A673 (cell line): ENCODE measurements around the gene LMBRD1. TPM values are rescaled to one million over a fixed set of nuclear protein-coding genes. Genes with fewer than 3 reads are reported as not detected.

Experiments used
- BruUV-seq: library from RNA; stranded (reverse); fragments of 400-500 nt; replicated peaks from 2 replicates; lab custom pipeline; 2021; lab: Mats Ljungman, UMichigan
- CTCF ChIA-PET: fragments of 300-600 bp; sonication (Branson Sonifier 250); formaldehyde crosslinking; loops from one replicate; lab custom pipeline; 2022; ENCODE audit warnings: antibody characterized with exemption; lab: Charles Lee
- POLR2A ChIA-PET: fragments of 300-600 bp; sonication (Branson Sonifier 250); formaldehyde crosslinking; loops from one replicate; lab custom pipeline; 2022; ENCODE audit warnings: antibody characterized with exemption; ENCODE audit not compliant: low non-redundant PET; lab: Charles Lee
- DNase-seq: peaks from one replicate; pipeline ENCODE4 v3.0.0-alpha.2; 2015; ENCODE audit warnings: low spot score
- H3K27ac ChIP-seq: fragments of 200-600 bp; sonication (generic); 2 replicates; pipeline ENCODE4 v1.5.1; 2016; ENCODE audit warnings: mixed run types, low read depth, mild to moderate bottlenecking, mixed read lengths, antibody characterized with exemption, low read length; ENCODE audit not compliant: poor library complexity, severe bottlenecking
- H3K27me3 ChIP-seq: fragments of 200-600 bp; sonication (generic); replicated peaks from 2 replicates; pipeline ENCODE4 v1.6.1; 2017; ENCODE audit warnings: mixed run types, low read depth, mild to moderate bottlenecking, mixed read lengths, antibody characterized with exemption, low read length; ENCODE audit not compliant: insufficient read depth, poor library complexity
- H3K36me3 ChIP-seq: fragments of 200-600 bp; sonication (generic); 2 replicates; pipeline ENCODE4 v1.6.1; 2016; ENCODE audit warnings: mixed run types, mild to moderate bottlenecking, mixed read lengths, antibody characterized with exemption, low read length; ENCODE audit not compliant: insufficient read depth, poor library complexity, severe bottlenecking
- H3K4me1 ChIP-seq: fragments of 200-600 bp; sonication (generic); 2 replicates; pipeline ENCODE4 v1.6.1; 2017; ENCODE audit warnings: mixed run types, mild to moderate bottlenecking, mixed read lengths, antibody characterized with exemption, low read length; ENCODE audit not compliant: insufficient read depth, poor library complexity, severe bottlenecking
- H3K4me3 ChIP-seq: fragments of 200-600 bp; sonication (generic); 2 replicates; pipeline ENCODE4 v1.5.1; 2016; ENCODE audit warnings: low read depth, mixed run types, mild to moderate bottlenecking, mixed read lengths, low read length; ENCODE audit not compliant: poor library complexity, severe bottlenecking
- H3K9me3 ChIP-seq: fragments of 200-600 bp; sonication (generic); 2 replicates; pipeline ENCODE4 v1.6.1; 2016; ENCODE audit warnings: mixed run types, low read depth, mild to moderate bottlenecking, mixed read lengths, antibody characterized with exemption, low read length; ENCODE audit not compliant: poor library complexity, severe bottlenecking
- EZH2 ChIP-seq: fragments of 200-600 bp; sonication (generic); IDR thresholded peaks from 2 replicates; pipeline ENCODE4 v1.6.1; 2017; ENCODE audit warnings: borderline replicate concordance, low read depth, mild to moderate bottlenecking, mixed read lengths, antibody characterized with exemption, low read length; ENCODE audit not compliant: poor library complexity, severe bottlenecking
- intact Hi-C: fragments of 100-400 bp; cut with micrococcal nuclease; formaldehyde crosslinking; loops from one replicate; pipeline ENCODE4 v1.10.0; 2022; ENCODE audit not compliant: unreplicated experiment
- total RNA-seq: library from RNA; stranded (reverse); gene quantifications from 2 replicates; pipeline ENCODE4 v1.2.3, GENCODE V29; 2021
- TF ChIP-seq, protein P1 (sequence below): fragments of 300-800, 200-600 bp; sonication (generic); conservative IDR thresholded peaks from 2 replicates; pipeline ENCODE4 v1.5.1; 2017; ENCODE audit warnings: low read depth, mild to moderate bottlenecking, antibody characterized with exemption, low read length, moderate library complexity, mixed read lengths

LMBRD1 gene
- total RNA-seq, 1 experiment from 2014 or later, result 19.8 TPM

DNA sequence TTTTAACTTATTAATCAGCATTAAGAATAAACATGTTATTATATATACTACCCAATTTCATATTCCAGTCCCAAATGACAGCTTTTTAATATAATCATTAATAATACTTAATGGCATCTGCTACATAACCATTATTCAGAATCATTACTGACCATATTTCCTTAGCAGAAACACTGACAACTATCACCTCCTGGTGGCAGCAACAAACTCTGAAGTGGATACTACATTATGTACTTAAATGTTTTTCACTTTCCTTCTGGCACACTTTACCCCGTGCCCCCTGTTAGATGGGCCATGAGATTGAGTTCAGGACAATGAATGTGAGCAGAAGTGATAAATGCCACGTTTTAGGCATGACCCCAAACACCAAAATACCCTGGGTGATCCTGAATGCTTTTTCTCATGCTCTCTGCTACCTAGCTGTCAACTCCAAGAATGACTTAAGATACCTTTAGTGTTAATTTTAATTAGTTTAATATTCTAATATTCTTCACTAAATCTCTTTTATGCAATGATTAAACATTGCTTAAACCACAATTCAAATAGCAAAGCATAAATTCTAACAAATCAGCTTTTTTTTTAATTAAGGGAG lies 77.1 kb downstream of the LMBRD1 start:
- peak; percentile 54 for DNase-seq
- Histone ChIP-seq H3K27ac (no peak overlapping the region), H3K27me3 (no peaks in the 10 kb centered on the region), H3K9me3 (no peaks in the 10 kb centered on the region), H3K4me1 (no peaks in the 10 kb centered on the region), H3K4me3 (no peak overlapping the region), H3K36me3 (no peaks in the 10 kb centered on the region)
- TF ChIP-seq EZH2, result no peak
- TF ChIP-seq, protein P1, sequence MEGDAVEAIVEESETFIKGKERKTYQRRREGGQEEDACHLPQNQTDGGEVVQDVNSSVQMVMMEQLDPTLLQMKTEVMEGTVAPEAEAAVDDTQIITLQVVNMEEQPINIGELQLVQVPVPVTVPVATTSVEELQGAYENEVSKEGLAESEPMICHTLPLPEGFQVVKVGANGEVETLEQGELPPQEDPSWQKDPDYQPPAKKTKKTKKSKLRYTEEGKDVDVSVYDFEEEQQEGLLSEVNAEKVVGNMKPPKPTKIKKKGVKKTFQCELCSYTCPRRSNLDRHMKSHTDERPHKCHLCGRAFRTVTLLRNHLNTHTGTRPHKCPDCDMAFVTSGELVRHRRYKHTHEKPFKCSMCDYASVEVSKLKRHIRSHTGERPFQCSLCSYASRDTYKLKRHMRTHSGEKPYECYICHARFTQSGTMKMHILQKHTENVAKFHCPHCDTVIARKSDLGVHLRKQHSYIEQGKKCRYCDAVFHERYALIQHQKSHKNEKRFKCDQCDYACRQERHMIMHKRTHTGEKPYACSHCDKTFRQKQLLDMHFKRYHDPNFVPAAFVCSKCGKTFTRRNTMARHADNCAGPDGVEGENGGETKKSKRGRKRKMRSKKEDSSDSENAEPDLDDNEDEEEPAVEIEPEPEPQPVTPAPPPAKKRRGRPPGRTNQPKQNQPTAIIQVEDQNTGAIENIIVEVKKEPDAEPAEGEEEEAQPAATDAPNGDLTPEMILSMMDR, result peak; percentile 64
- intact Hi-C loops, result loop anchor here (10.0 kb wide), 2 partner anchors 545 to 745 kb away; no protein-coding TSS in a partner anchor
- BruUV-seq, result no TSS peak
- CTCF ChIA-PET, result no interaction called here
- POLR2A ChIA-PET, result no interaction called here

DNA sequence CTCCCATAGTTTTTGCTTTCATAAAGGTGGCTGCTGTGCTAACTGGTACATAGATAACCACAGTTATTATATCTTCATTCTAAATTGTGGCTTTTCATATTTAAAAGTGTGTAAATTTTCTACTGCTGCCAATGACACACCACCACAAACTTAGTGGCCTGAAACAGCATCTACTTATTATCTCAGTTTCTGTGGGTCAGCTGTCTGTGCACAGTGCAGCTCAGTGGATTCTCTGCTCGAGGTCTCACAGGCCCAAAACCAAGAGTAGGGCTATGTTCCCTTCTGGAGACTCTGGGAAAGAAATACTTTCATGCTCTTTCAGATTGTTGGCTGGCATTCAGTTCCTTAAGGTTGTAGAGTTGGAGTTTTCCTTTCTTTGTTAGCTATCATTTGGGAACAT lies 90.1 kb downstream of the LMBRD1 start:
- DNase-seq, result no peak
- no peak overlapping the region for H3K27ac ChIP-seq
- CTCF ChIA-PET, result no interaction called here
- no peaks in the 10 kb centered on the region for H3K27me3 ChIP-seq
- H3K4me1 ChIP-seq, result no peaks in the 10 kb centered on the region
- no peak for TF ChIP-seq EZH2
- TF ChIP-seq, protein P1, result no peak
- no peaks in the 10 kb centered on the region for H3K9me3 ChIP-seq
- intact Hi-C loops, result no loop called here
- no peaks in the 10 kb centered on the region for H3K36me3 ChIP-seq
- BruUV-seq, result no TSS peak
- POLR2A ChIA-PET, result no interaction called here
- no peak overlapping the region for H3K4me3 ChIP-seq

DNA sequence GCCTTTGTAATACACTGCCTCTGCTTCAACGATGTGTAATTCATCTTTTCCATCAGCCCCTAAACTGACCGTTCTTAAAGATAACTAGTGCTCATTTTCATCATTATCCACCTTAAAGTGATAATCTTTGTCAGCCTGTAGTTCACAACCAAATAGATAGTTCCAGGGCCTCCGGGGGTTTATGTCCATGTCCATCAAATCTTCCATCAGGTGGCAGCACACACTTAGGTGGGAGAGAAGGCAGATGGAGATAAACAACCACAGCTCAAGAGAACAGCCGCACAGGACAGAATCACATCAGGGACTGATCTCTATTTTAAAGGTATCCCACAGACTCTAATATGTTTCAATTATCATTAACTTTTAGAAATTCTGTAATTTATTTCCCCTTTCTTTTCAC lies 90.9 kb downstream of the LMBRD1 start:
- H3K4me1 ChIP-seq, result no peaks in the 10 kb centered on the region
- H3K9me3 ChIP-seq, result no peaks in the 10 kb centered on the region
- ChIA-PET CTCF (no interaction called here), POLR2A (no interaction called here)
- intact Hi-C loops, result no loop called here
- no peak overlapping the region for H3K4me3 ChIP-seq
- no peak overlapping the region for H3K27ac ChIP-seq
- no peak for DNase-seq
- H3K27me3 ChIP-seq, result no peaks in the 10 kb centered on the region
- no peak for TF ChIP-seq EZH2
- TF ChIP-seq, protein P1, result 0 out of 2 replicates have a peak, but pooled peaks have one; percentile 24
- H3K36me3 ChIP-seq, result no peaks in the 10 kb centered on the region
- no TSS peak for BruUV-seq
